ENCODE measurements around the gene PACRG.

The PACRG gene

DNA sequence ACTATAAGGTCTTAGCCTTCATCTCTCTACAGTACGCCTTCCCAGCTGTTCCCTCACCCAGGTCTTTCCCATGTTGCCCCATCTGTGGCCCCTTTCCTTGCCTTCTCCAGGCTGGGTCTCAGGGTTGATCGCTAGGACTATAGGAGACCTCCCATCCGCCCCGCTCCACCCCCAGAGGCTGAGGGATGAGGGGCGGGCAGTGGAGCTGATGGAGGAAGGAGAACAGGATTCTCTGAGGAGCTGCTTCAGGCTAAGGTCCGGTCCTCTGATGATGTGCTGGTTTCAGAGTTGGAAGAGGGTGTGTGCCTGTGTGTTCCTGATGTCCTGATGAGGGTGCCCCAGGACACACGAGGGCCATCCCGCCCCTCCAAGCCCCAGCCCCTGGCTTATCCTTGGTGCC, 531.9 kb downstream of the PACRG start:
- no peak for DNase-seq

DNA sequence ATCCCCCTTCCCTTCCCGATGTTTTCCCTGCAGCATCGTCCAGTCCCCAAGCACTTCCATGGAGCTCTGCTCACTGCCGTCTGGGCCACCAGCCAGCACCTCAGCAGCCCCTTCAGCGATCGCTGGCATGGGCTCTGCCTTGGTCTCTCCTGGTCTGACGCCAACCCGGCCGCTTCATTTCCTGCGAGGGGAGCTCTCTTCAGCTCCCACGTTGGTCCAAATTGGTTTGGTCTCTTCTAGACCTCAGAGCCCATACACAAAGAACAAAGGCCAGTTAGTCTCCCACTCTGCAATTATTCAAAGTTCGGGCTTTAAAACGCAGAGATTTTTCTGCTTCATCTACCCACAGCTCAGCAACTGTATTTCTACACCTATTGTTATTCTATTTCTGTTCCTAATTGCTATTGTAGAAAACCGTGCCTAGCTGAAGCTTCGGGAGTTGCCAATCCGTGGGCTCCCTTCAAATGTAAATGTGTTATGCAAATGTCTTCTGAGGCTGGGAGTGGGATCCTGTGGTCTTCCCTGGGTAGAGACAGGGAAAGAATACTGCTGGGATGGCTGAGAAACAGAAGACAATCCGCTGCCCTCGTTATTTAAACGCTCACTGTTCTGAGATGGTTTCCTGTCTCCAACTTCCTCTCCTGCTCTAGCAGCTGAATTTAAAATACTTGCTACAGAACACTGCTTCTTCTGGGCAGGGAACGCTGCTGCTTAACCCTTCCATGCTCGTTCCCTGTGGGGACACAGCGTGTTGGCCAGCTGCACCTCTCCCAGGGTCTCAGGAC, 532.5 kb downstream of the PACRG start:
- DNase-seq: no peak

DNA sequence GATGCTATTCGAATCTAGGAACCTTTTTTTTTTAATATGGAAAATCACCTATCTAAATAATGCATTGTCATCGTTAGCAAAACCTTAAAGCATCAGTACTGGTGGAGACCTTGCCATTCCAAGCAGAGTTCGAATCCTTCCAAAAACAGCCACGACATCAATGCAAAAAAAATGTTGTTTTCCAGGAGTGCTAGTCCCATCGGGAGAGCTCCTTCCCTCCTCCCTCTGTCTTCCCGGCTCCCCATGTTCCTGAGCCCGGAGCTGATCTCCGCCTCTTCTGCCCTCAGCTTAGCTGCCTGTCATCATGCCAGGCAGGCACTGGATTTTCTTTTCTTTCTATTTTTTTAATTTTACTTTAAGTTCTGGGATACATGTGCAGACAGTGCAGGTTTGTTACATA, 533.1 kb downstream of the PACRG start:
- no peak for DNase-seq

DNA sequence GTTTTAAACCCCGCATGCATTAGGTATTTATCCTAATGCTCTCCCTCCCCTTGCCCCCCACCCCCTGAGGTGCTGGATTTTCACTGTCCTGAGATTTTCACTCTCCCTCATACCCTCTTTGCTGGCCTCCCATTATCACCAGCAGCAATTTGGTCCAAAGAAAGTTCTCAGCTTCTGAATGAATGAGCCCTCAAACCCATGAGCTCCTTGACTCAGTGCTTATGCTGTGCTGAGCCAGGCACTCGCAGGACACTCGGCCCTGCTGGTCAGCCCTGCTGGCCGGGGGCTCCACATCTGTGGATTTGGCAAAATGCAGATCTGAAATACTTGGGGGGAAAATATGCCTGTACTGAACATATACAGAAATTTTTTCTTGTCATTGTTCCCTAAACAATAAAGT, 533.6 kb downstream of the PACRG start:
- no peak for DNase-seq

DNA sequence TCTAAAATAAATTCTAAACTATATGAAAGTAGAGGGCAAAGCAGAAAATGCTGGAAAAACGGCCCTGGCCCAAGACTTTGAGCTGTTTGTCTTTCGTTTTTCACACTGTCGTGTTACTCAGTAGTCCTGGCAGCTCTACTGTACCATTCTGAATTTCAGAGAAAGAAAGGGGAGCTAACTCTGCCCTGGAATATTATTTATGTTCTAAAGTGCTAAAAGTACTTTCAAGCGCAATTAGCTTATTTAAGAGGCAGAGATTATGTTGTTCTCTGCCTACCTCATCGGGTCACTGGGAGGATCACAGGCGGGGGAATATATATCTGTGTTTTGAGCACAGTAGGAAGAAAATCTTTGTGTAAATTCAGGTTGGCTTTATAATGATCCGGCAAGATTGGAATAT, 534.3 kb downstream of the PACRG start:
- DNase-seq: no peak

DNA sequence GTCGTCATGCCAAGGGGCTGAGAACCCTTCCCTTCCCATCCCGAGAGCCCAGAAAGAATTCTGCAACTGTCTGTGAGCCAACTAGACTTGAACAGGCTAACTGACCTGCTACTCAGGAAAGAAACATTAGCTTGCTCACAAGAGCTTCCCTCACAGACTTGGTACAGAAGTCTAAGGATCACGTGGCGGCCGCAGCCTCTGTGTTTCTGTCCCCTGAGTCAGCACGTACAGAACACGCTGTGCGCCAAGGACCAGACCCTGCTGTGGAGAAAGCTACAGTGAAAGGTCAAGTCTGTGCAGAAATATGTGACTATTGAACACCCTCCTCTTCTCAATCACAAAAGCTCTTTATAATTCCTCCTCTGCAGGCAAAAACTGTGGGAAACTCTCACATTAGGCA, 535.4 kb downstream of the PACRG start:
- DNase-seq: no peak

DNA sequence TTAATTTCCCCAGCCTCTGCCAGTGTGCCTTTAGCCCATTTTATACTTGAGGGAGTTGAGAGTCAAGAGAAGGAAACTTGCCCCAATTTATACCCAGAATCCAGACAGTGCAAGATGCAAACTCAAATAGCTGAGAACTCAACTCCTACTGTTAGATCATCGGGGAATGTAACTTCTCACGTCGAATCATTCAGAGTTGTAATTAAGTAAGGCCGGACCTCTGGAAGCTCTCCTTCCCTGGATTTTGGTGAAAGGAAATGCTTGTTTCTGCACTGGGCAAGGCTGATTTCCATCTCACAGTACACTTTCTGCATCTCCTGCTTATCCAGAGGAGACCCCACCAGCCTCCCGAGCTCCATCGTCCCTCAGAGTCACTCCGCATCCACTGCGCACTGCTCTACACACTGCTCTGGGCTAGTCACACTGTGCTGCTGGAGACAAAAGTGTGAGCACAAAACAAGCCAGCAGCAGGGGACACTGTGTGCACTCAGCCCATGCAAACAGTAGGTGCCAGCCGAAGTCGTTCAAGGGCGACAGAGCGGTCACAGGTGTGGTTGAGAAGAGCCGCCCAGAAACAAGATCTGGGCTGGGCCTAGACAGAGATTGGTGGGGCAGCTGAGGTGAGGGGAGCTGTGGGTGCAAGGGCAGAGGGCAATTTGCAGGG, 536.4 kb downstream of the PACRG start:
- DNase-seq: no peak

DNA sequence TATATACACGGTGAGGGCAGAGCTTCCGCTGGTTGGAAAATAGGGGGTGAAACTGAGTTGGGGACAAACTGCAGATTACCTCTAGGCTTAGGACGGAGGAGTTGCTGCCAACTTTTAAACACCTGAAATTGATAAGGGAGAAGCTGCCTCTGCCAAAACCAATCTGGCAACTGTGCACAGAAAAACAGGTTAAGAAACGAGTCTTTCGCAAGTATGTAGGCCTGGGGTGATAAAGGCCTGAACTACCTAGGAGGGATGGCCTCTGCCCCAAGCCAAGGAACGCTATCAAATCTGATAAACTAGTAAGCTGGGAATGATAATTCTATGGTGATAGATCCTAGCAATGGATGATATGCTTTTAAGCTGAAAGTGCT, 536.9 kb downstream of the PACRG start:
- DNase-seq: no peak

DNA sequence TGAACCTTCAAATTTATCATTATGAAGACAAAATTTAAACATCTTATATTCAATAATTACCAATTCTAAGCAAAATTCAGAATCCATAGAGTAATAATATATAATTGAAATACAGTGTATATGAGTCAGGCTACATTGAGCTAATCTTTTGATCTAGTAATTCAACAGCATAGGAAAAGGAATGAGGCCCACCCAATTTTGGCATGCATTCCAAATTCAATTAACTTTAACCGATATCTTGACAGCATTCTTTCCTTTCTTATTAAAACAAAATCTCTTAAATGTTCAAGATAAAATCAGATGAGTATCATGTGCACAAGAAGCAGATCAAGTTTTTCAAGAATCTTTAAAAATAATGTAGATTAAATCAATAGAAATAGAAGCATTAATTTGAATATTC, 553.9 kb downstream of the PACRG start:
- no peak for DNase-seq

DNA sequence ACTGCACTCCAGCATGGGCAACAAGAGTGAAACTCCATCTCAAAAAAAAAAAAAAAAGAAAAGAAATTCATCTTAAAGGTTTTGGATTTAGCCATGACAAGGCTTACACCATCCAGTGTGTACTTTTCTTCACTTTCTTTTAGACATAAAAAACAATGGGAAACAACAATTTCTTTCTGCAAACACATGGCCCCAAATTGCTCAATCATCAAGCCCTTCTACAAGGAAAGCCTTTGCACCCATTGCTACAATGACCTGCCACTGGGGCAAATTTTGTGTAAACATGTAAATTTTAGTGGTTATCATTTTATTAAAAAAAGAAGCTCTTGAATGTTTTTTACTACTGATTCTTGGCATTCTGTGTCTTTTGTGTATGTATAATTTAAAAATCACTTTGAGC, 554.9 kb downstream of the PACRG start:
- DNase-seq: no peak

DNA sequence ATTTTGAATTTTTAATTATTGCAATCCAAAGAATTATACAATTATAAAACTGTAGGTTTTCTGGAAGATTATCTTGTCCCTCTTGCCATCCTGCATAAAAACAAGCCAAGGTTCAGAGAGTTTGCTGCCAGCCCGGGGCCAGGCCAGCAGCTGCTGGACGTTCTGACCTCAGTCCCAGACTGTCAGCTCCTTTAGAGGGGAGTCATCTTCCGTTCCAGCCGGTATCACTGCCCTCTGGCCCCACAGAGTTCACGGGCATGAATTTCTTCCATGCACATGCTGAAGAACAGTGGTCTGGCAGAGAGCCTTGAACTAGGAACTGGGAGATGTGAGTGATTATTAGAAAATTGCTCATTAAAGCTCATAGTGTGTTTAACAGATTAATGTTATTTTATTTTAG, 556.4 kb downstream of the PACRG start:
- DNase-seq: no peak

DNA sequence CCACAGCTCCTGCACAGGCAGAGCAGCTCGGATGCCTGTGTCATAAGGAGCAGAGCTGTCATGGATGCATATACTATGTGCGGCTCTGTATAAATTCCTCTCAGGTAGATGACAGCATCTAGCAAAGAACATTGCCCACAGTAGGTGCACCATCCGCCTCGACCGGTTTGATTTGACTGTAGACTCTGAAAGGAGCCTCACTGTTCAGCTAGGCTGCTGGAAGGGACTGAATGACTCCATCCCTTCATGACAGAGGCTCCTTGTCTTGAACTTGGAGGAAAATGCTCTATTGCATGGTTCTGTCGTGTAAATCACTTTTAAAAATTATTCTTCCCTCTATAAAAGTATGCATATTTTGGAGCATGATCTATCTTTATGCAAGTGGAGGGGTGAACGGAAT, 557.9 kb downstream of the PACRG start:
- DNase-seq: no peak

DNA sequence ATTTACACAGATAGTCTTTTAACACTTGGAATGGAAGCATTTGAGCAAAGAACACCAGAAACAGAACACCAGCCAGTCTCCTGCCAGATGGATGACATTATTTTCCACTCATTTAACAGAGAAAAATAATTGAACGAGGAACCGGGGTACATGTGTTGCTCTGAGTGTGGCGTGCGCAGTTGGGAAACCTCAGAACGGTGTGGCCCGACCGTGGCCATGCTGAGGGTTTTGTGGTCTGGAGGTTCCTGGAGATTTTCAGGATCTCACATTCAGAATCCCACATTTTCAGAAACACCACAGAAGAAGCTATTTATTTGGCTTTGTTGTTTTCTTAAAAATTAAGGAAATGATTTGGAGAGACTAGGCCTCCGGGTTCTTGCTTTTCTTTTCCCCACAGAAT, 559.9 kb downstream of the PACRG start:
- no peak for DNase-seq

DNA sequence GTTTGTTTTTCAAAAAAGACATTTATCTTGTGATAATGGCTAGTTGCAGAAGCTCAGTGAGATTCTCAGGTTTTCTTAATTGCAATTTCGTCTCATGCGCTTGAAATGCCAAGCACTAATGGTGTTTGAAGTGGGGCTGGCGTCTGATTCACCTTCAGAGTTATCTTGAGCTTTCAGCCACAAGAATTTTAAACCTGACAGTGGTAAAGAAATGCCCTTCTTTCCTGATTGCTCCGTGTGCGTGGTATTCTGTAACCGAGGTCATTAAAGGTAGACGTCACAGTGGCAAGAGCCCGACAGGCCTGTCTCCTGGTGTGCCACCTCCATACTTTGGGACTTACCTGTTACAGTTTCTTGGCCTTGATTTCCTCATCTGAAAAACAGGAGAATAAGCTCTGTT, 560.3 kb downstream of the PACRG start:
- DNase-seq: no peak

DNA sequence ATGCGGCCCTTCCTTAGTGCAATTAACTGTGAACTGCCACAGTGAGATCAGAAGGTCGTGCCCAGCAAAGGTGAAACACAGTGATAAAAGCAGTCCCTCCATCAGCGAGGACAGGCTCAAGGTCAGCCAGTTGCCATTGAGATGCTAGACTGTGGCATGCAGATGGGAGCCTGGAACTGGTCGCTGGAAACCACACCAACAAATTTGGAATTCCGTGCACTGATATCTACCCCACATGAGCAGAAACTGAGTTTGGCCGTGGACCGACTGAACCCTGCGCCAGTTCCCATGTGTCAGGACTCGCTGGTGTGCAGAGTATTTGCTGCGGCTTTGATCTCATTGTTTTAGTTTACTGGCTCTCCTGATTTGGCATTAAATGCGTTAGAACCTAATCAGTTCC, 561.1 kb downstream of the PACRG start:
- no peak for DNase-seq

DNA sequence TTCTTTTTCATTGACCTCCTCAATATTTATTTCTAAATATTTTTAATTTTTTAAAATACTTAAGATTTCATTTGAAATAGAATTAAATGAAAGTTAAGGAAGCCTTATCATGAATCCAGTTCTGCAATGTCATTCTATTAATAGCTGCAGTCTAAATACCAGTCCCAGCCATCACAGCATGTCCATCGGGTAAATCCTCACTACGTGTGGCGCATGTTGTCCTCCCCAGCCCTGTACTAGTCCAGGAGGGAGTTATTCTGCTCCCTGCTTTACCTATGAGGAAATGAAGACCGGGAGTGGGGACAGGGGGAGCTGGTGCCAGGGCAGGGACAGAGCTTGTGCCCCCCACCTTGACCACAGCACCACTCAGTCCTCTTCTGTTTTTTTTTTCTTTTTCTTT, 561.7 kb downstream of the PACRG start:
- no peak for DNase-seq

DNA sequence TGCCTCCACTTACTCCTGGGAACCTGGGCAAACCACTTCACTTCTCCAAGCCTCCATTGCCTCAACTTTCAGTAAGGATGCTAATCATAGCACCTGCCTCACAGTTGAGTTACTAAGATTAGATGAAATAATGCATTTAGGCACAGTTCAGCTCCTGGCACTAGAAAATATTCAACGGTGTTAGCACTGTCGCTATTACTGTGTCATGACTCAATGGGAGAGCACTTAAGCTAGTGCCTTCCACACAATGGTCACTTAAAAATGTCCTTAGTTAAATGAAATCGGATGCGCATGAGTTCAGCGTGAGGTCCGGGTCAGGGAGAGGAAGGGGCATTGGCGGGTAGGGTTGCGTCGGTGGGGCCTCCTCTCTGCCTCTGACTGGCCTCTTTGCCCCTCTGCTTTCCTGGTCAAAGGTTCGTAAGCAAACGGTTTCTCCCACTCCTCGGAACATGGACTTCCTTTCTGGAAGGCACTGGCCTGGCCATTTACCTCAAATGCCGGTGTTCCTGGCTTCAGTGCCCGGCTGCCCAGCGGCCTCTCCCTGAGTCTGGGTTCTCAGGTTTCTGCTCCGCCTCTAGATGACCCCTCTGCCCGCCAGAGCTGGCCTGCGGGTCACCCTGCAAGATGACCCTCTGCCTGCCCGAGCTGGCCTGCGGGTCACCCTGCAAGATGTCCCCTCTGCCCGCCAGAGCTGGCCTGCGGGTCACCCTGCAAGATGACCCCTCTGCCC, 562.9 kb downstream of the PACRG start:
- no peak for DNase-seq

DNA sequence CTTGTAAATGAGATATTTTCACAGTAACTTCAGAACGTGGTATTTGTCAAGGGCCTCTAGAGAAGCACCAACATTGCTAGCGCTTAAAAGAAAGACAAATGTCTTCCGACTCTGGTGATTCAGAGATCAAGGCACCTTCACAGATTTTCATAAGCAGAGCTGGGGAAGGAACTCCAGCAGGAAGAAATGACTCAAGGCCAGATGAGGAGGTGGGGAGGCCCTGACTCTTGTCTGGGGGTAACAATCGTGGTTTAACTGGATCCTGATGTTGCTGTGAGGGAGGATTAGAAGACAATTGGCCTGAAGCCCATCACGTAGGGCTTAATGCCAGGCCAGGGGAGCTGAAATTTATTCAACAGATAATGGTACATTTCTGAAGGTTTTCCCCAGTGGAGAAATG, 563.8 kb downstream of the PACRG start:
- no peak for DNase-seq

DNA sequence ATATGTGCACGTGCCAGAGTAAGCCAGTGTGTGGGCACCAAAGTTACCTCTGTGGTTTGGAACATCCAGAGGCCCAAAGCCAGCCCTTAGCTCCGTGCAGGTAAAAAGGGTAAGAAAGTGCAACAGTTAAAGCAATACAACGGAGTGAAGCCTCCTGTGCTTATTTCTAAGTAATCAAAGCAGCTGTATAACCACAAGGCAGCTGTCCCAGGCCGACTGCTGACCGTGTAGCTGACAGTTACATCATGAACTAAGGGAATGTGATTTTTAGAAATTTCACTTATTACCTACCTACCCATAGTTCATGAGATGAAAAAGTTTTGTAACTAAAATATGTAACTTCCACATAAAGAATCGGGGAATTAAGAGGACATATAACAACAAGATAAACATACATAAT, 565.5 kb downstream of the PACRG start:
- DNase-seq: no peak

DNA sequence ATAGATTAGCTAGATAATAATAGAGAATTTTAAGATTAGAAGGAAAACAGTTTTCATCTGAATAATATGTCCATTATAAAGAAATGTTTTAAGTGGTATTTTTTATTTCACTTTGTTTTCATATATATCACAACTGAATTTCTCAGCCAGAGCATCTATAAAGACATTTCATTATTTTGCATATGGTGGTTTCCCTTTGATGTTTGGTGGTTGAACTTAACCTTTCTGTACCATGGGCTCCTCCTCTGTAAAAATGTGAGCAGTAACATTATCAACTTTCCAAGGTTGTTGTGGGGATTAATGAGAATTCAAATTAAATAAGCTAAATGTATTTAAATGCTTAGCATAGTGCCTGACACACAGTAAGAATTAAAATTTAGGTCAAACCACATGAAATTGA, 567.0 kb downstream of the PACRG start:
- DNase-seq: no peak

DNA sequence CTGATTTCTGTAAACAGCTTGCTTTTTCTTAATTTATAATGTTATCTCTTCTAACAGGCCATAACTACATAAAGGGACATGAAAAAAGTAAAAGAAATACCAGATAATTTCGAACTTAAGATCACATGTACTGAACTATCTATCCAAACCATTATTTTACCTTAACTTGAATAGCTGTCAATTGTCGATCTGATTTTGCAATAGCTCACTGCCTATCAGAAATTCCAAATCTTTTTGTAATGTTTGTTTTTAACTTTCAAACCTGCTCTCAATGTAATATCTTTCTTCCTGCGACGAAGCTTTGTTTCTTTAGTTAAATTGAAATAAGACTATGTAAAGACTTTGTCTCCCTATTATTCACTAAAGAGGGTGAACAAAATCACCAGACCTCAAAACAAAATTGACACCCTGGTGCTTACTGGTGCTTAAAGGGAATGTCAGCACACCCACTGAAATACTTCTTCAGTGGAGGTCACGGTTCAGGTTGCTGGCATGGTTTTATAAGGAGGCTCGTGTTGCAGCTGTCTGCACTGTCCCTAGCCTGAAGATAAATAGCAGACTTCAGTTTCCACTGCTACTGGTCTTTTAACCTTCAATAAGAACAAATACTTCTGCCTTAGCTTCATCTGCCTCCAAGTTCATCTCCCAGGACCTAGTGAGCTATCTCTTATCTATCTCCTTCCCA, 569.2 kb downstream of the PACRG start:
- DNase-seq: no peak

DNA sequence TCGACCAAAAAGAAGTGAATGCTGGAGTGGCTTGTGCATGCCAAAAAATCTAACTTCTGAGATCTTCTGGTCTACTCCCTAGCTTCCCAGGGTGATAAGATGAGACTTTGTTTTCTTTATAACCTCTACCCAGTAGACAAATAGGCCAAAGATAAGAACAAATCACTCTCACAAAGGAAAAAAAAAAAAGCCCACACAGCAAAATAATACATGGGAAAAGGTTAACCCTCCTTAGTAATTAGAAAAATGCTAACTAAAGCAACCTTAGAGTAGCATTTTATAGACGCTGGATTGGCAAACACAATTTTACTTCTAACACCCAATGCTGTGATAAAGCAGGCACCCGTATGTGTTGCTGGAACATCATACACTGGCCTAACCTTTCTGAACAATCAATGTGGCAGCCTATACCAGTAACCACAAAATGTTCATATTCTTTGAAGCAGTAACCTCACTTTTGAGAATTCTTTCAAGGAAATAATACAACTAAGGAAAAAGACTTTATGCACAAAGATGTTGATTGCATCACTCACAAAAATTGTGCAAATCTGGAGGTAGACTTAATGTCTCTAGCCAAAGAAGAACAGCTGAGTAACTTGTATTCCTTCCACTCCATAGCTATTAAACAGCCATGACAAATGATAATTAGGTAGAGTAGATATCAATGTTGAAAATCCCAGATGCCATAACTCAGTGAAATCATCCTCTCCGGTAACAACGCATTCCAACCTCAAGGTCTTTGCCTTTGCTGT, 570.5 kb downstream of the PACRG start:
- no peak for DNase-seq

DNA sequence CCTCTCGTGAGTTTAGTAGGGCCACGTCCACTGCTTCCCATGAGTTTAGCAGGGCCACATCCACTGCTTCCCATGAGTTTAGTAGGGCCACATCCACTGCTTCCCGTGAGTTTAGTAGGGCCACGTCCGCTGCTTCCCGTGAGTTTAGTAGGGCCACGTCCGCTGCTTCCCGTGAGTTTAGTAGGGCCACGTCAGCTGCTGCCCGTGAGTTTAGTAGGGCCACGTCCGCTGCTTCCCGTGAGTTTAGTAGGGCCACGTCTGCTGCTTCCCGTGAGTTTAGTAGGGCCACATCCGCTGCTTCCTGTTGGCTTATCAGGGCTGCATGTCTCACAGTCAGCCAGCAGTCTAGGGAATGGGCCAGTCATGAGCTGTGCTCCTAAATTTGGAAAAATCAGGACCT, 573.1 kb downstream of the PACRG start:
- DNase-seq: no peak
